Adrenal gland (tissue), 12 donors: ENCODE data around the gene CTAGE1. TPM values are rescaled to one million over a fixed set of nuclear protein-coding genes. Genes with fewer than 3 reads are reported as not detected.

ENCODE experiments used
- DNase-seq, 7 donors: peaks; one replicate each; pipeline ENCODE4 v3.0.0-alpha.2; 2019 to 2020
- H3K27ac ChIP-seq, 5 donors: fragments of 200-600 bp; sonication (generic) in 4 of 5; 1 replicate in 3 of 5; 2 replicates in 2 of 5; pipeline versions ENCODE4 v1.5.1 to v1.8.0; 2016 to 2020; ENCODE audit warnings: mild to moderate bottlenecking in 1 of 5
- H3K27me3 ChIP-seq: fragments of 200-600 bp; 2 replicates; pipeline ENCODE4 v1.8.0; 2021
- H3K36me3 ChIP-seq, 2 donors: fragments of 200-600 bp; replicated peaks in 1 of 2; 1 replicate in 1 of 2; 2 replicates in 1 of 2; pipeline versions ENCODE4 v1.5.1 to v1.8.0; 2018 to 2022
- H3K4me1 ChIP-seq, 2 donors: fragments of 200-600 bp; replicated peaks in 1 of 2; 1 replicate in 1 of 2; 2 replicates in 1 of 2; pipeline versions ENCODE4 v1.5.1 to v1.8.0; 2018 to 2021
- H3K4me3 ChIP-seq, 4 donors: fragments of 200-600 bp; sonication (generic) in 3 of 4; one replicate each; pipeline ENCODE4 v1.5.1; 2016 to 2018
- H3K9me3 ChIP-seq, 3 donors: fragments of 200-600 bp; sonication (generic) in 1 of 3; replicated peaks in 1 of 3; 1 replicate in 2 of 3; 2 replicates in 1 of 3; pipeline versions ENCODE4 v1.5.1 to v1.8.0; 2016 to 2021
- POLR2A ChIP-seq, 2 donors: fragments of 450-650 bp; IDR thresholded peaks; one replicate each; pipeline ENCODE4 v1.6.1; 2017; ENCODE audit warnings: antibody characterized with exemption in 2 of 2, mild to moderate bottlenecking in 2 of 2, moderate library complexity in 1 of 2
- WGBS, 4 donors: extraction: QIAGEN DNeasy Blood & Tissue Kit in 2 of 4; methylation state at CpG; one replicate each; pipeline versions ENCODE4 v1.1.5 to v1.1.7; 2013 to 2017; 5-methylcytosine and 5-hydroxymethylcytosine counted together
- intact Hi-C, 2 donors: fragments of 100-400 bp; cut with DNase I; formaldehyde crosslinking; loops; one replicate each; pipeline versions ENCODE4 v1.14.1 to v1.15.0; 2022 to 2023
- polyA plus RNA-seq, 3 donors: library from polyadenylated mRNA; stranded (reverse); fragments of 200-250 nt in 2 of 3; fragments of 350-450 nt in 1 of 3; fragmentation: Illumina TruSeq in 1 of 3; extraction: RNeasy Lipid Tissue Mini Kit (QIAGEN cat#74804) in 1 of 3; gene quantifications; one replicate each; pipeline ENCODE4 v1.2.3, GENCODE V29; 2013 to 2014
- total RNA-seq, 9 donors: library from RNA; depleted of rRNA in 4 of 9; stranded (reverse); fragments of >200 nt in 4 of 9; fragments of 120-200 nt in 1 of 9; fragmentation: NEBNext Ultra II Directional in 1 of 9; extraction: Animal tissue kit (Norgen Biotek cat#: 25700) in 1 of 9; gene quantifications; one replicate each; pipeline versions ENCODE4 v1.1.0 to v1.2.4, GENCODE V29; 2013 to 2023
- TF ChIP-seq, protein P1 (sequence below), 6 experiments: fragments of 450-650 bp in 4 of 6; fragments of 200-600 bp in 2 of 6; sonication (generic) in 1 of 6; IDR thresholded peaks; 1 replicate in 5 of 6; 2 replicates in 1 of 6; pipeline versions ENCODE4 v1.5.1 to v1.8.0; 2016 to 2021; ENCODE audit warnings: antibody characterized with exemption in 6 of 6, mild to moderate bottlenecking in 2 of 6, moderate library complexity in 1 of 6
- donor health status: healthy with polysubstance abuse.
- donor health status: Bipolar disorder and iron deficiency.
- donor health status: DM: yes; HTN: yes; CAD: no.
- donor health status: DM: no; HTN: no; CAD: no.
- donor health status: DM: no; HTN: no; CAD: no.
- donor health status: DM: yes; HTN: yes; CAD: no.

The CTAGE1 gene
- total and polyA plus RNA-seq, 12 donors: under 0.01 to 0.14 (median 0.04) TPM; not detected in 9

DNA sequence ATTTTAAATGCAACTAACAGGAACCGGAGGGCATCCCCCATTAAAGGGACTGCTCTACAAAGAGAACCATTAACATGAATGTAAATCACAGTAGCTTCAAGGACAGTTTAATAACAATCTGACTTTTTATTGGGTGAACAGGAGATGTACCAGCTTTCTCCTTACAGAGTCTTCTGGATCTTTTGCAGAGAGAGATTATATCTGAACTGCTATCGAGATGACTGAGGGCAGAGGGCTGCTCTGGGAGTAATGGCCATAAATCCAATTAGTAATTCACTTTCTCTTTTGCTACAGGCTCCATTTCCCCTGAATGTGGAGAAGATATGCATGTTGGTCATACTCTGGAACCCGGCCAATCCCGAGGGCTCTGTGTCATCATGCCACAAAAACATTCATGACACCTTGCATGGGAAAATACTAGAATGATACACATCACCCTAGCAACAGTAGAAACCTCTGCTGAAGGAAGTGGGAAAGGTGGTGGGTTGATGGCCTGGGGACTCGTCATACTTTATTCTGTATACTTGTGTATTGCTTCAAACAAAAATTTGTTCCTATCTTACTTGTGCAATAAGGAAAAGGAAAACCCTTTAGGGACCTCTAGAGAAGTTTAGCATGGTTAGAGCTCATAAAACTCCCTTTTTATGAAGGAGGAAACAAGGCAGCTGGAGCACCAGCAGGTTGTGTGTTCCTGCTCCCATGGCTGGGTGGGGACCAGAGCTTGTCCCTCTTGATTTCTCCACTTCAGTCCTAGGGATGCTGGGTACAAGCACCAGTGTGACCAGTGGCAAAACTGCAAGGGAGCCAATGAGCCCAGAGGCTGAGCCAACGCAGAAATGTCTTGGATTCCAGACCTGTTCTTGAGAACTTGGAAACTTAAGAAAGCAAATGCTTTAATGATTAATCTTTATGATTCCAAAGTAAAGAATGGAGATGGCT lies 26.0 kb downstream of the CTAGE1 start:
- no peaks in the 10 kb centered on the region for H3K36me3 ChIP-seq
- no peak for TF ChIP-seq POLR2A (IDR thresholded peaks at IDR 0.05)
- TF ChIP-seq, protein P1, sequence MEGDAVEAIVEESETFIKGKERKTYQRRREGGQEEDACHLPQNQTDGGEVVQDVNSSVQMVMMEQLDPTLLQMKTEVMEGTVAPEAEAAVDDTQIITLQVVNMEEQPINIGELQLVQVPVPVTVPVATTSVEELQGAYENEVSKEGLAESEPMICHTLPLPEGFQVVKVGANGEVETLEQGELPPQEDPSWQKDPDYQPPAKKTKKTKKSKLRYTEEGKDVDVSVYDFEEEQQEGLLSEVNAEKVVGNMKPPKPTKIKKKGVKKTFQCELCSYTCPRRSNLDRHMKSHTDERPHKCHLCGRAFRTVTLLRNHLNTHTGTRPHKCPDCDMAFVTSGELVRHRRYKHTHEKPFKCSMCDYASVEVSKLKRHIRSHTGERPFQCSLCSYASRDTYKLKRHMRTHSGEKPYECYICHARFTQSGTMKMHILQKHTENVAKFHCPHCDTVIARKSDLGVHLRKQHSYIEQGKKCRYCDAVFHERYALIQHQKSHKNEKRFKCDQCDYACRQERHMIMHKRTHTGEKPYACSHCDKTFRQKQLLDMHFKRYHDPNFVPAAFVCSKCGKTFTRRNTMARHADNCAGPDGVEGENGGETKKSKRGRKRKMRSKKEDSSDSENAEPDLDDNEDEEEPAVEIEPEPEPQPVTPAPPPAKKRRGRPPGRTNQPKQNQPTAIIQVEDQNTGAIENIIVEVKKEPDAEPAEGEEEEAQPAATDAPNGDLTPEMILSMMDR (IDR thresholded peaks at IDR 0.05): no peak
- no peaks in the 10 kb centered on the region for H3K9me3 ChIP-seq
- peak; percentile 38 to 83 (median 62) for DNase-seq
- no peaks in the 10 kb centered on the region for H3K27me3 ChIP-seq
- H3K4me3 ChIP-seq: no peak overlapping the region
- H3K27ac ChIP-seq: peak overlapping the region in 1 of 5 donors; percentile 10
- no peaks in the 10 kb centered on the region for H3K4me1 ChIP-seq
- 48 to 55% (median 49%) methylated on average over 6 of the region's 6 CpGs for WGBS, 4 donors
- intact Hi-C loops: no loop called here

GRCh38 chr18:22387787-22388186 lies 29.9 kb downstream of the CTAGE1 start:
- no peak for DNase-seq
- no peak overlapping the region for H3K27ac ChIP-seq
- no peaks in the 10 kb centered on the region for H3K27me3 ChIP-seq
- no peaks in the 10 kb centered on the region for H3K36me3 ChIP-seq
- TF ChIP-seq, protein P1 (IDR thresholded peaks at IDR 0.05): no peak
- no peak for TF ChIP-seq POLR2A (IDR thresholded peaks at IDR 0.05)
- 80 to 100% (median 92%) methylated on average over 1 of the region's 1 CpG for WGBS, 4 donors
- intact Hi-C loops: loop anchor here in 1 of 2 donors (10.0 kb wide), 1 partner anchor 177 kb away; no protein-coding TSS in a partner anchor
- H3K4me3 ChIP-seq: no peak overlapping the region
- no peaks in the 10 kb centered on the region for H3K9me3 ChIP-seq
- no peaks in the 10 kb centered on the region for H3K4me1 ChIP-seq

GRCh38 chr18:22387364-22387763 lies 30.4 kb downstream of the CTAGE1 start:
- Histone ChIP-seq H3K27ac (no peak overlapping the region), H3K9me3 (no peaks in the 10 kb centered on the region), H3K36me3 (no peaks in the 10 kb centered on the region), H3K4me3 (no peak overlapping the region), H3K27me3 (no peaks in the 10 kb centered on the region), H3K4me1 (no peaks in the 10 kb centered on the region)
- no peak for TF ChIP-seq POLR2A (IDR thresholded peaks at IDR 0.05)
- TF ChIP-seq, protein P1 (IDR thresholded peaks at IDR 0.05): no peak
- 67 to 90% (median 83%) methylated on average over 5 of the region's 5 CpGs for WGBS, 4 donors
- intact Hi-C loops: loop anchor here in 1 of 2 donors (10.0 kb wide), 1 partner anchor 177 kb away; no protein-coding TSS in a partner anchor
- no peak for DNase-seq

DNA sequence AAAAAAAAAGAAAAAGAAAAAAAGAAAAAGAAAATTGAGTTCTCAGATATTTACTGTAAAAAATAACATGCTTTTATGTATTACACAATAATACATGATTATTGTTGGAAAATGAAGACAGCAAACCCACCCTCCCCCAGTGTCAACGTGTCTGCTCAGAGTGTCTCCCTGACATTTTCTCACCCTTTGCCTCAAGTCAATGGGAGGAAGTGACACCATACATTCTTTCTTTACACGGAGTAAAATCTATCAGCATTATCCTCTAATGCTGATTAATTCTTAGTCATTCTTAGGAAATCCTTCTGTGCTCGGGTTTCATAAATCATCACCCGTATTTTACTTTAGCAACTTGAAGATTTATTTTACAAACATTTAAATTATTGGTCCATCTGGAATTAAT lies 32.0 kb downstream of the CTAGE1 start:
- no peaks in the 10 kb centered on the region for H3K9me3 ChIP-seq
- no peaks in the 10 kb centered on the region for H3K27me3 ChIP-seq
- WGBS, 4 donors: 9 to 21% (median 14%) methylated on average over 4 of the region's 4 CpGs
- no peak overlapping the region for H3K27ac ChIP-seq
- TF ChIP-seq, protein P1 (IDR thresholded peaks at IDR 0.05): no peak
- no peak for TF ChIP-seq POLR2A (IDR thresholded peaks at IDR 0.05)
- no peaks in the 10 kb centered on the region for H3K36me3 ChIP-seq
- H3K4me1 ChIP-seq: no peaks in the 10 kb centered on the region
- intact Hi-C loops: loop anchor here in 1 of 2 donors (10.0 kb wide), 1 partner anchor 179 kb away; no protein-coding TSS in a partner anchor
- peak in 1 of 7 donors; percentile 32 for DNase-seq
- H3K4me3 ChIP-seq: no peak overlapping the region
